ENCODE results near the gene DDT. TPM values are rescaled to one million over a fixed set of nuclear protein-coding genes. Genes with fewer than 3 reads are reported as not detected.
"Not testable (repeated sequence)": the region's sequence is repeated elsewhere in the genome, so short reads cannot be mapped to it uniquely, and the experiment has no call there.

Gene DDT
- total RNA-seq, 2 experiments from 2014 or later = 103 to 108 TPM

- H3K36me3 Mint-ChIP-seq = no peaks in the 10 kb centered on the region
- no peak for DNase-seq
- no peak overlapping the region for H3K27ac Mint-ChIP-seq
- no peak overlapping the region for H3K4me3 Mint-ChIP-seq
- no peaks in the 10 kb centered on the region for H3K9me3 Mint-ChIP-seq
- no peaks in the 10 kb centered on the region for H3K4me1 Mint-ChIP-seq
- no peaks in the 10 kb centered on the region for H3K27me3 Mint-ChIP-seq
Observed at GRCh38 chr22:24002272-24002671, 28.0 kb upstream of the DDT start.

- H3K27ac Mint-ChIP-seq = no peak overlapping the region
- H3K9me3 Mint-ChIP-seq = no peaks in the 10 kb centered on the region
- no peak overlapping the region for H3K4me3 Mint-ChIP-seq
- no peak for DNase-seq
- no peaks in the 10 kb centered on the region for H3K4me1 Mint-ChIP-seq
- no peaks in the 10 kb centered on the region for H3K36me3 Mint-ChIP-seq
- H3K27me3 Mint-ChIP-seq = no peaks in the 10 kb centered on the region
Observed at GRCh38 chr22:24001314-24001713, 27.1 kb upstream of the DDT start.

- not testable (repeated sequence) for H3K4me3 Mint-ChIP-seq, H3K27ac Mint-ChIP-seq, H3K4me1 Mint-ChIP-seq, H3K9me3 Mint-ChIP-seq, H3K27me3 Mint-ChIP-seq, H3K36me3 Mint-ChIP-seq, DNase-seq
Observed at GRCh38 chr22:23999779-24000178, 25.5 kb upstream of the DDT start.

DNA sequence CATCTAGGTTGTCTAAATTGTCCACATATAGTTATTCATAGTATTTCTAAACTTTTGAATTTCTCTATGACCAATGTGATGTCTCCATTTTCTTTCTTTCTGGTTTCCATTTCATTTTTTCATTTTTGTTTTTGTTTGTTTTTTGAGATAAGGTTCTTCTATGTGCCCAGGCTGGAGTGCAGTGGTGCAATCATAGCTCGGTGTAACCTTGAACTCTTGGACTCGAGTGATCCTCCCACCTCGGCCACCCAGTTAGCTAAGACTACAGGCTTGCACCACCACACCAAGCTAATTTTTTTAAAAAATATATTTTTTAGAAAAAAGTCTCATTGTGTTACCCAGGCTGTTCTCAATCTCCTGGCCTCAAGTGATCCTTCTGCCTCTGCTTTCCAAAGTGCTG, 22.9 kb upstream of the DDT start:
- no peak overlapping the region for H3K27ac Mint-ChIP-seq
- DNase-seq = no peak

DNA sequence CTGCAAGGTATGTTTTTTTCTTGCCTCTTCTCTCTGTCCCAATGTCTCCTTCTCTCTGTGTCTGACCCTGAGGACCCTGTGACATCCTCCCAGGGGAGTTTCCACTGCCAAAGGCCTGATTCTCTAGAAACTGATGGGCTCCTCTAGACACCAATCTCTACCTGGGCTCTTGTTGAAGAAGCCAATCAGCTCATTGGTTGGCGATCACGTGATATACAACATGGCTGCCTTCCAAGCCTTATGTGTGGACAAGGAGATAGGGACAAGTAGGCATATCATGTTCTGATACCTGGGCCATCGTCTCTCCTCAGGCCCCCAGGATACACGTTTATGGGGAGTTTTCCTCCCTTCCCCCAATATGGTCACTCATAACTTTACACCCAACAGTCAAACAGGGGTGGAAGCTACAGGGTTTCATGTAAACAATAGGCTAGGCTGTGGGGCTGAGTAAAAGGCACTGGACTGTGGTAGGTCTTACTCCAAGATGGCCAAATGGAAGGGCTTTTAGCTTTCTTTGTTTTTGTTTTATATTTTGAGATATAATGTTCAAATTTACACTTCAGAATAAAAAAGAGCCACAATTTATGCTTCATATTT, 19.4 kb upstream of the DDT start:
- not testable (repeated sequence) for H3K36me3 Mint-ChIP-seq, H3K4me3 Mint-ChIP-seq, H3K27ac Mint-ChIP-seq, H3K9me3 Mint-ChIP-seq, DNase-seq, H3K4me1 Mint-ChIP-seq, H3K27me3 Mint-ChIP-seq

More for the DNA sequence above, 22.9 kb upstream of the DDT start:
- Mint-ChIP-seq H3K4me1 (no peaks in the 10 kb centered on the region), H3K9me3 (no peaks in the 10 kb centered on the region), H3K4me3 (no peak overlapping the region), H3K36me3 (no peaks in the 10 kb centered on the region), H3K27me3 (no peaks in the 10 kb centered on the region)

DNA sequence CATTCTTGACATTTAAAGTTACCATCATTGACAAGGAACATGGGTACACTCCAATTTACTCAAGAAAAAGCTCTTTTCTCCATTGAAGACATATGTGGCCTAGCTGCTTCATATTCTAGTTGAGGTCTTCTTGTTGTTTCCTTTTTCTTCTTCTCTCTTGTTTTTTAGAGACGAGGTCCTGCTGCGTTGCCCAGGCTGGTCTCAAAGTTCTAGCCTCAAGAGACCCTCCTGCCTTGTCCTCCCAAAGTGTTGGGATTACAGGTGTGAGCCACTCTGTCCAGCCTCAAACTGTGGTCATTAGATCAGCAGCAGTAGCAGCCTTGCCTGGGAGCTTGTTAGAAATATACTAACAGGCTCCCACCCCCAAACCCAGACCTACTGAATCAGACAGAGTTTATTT, 18.8 kb upstream of the DDT start:
- H3K27ac Mint-ChIP-seq, H3K4me1 Mint-ChIP-seq, H3K36me3 Mint-ChIP-seq, H3K4me3 Mint-ChIP-seq, DNase-seq, H3K27me3 Mint-ChIP-seq, H3K9me3 Mint-ChIP-seq: not testable (repeated sequence)

DNA sequence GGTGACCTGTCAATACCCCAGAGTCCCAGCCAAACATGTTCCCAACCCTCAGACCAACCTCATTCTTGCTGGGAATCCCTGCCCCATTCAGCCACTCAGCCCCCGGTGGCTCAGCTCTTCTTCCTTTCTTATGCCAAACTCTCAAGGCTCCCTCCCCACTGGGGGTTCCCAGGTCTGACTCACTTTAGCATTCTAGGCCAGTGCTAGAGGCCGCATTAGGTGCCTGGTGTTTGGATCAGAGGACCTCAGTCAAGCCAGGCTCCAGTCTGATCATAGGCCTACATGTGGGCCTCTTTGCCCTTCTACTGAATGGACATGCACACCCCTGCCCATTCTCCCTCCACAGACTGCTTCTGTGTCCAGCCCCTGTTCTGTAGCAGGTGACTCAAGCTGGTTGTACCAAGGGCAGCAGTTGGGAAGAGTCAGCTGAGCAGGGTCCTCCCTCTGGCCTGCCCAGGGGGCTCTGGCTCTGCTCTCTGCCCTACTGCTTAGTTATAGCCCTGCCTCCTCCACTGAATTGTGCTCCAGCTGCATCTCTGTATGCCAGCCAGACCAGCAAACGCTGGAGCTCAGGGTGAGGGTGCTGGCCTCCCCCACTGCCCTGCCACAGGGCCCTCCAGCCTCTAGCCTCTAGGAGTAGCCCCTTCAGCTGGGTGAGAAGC, 15.5 kb upstream of the DDT start:
- not testable (repeated sequence) for H3K27me3 Mint-ChIP-seq, H3K4me3 Mint-ChIP-seq, DNase-seq, H3K4me1 Mint-ChIP-seq, H3K36me3 Mint-ChIP-seq, H3K9me3 Mint-ChIP-seq, H3K27ac Mint-ChIP-seq

GRCh38 chr22:23986538-23987178, 12.4 kb upstream of the DDT start:
- H3K4me3 Mint-ChIP-seq, H3K4me1 Mint-ChIP-seq, DNase-seq, H3K9me3 Mint-ChIP-seq, H3K36me3 Mint-ChIP-seq, H3K27ac Mint-ChIP-seq, H3K27me3 Mint-ChIP-seq: not testable (repeated sequence)

- not testable (repeated sequence) for H3K36me3 Mint-ChIP-seq, H3K27me3 Mint-ChIP-seq, H3K27ac Mint-ChIP-seq, H3K9me3 Mint-ChIP-seq, H3K4me1 Mint-ChIP-seq, DNase-seq, H3K4me3 Mint-ChIP-seq
Observed at GRCh38 chr22:23986089-23986488, 11.8 kb upstream of the DDT start.

- H3K27me3 Mint-ChIP-seq = no peaks in the 10 kb centered on the region
- no peaks in the 10 kb centered on the region for H3K4me1 Mint-ChIP-seq
- H3K27ac Mint-ChIP-seq = no peak overlapping the region
- no peak overlapping the region for H3K4me3 Mint-ChIP-seq
- no peaks in the 10 kb centered on the region for H3K9me3 Mint-ChIP-seq
- DNase-seq = no peak
- H3K36me3 Mint-ChIP-seq = no peaks in the 10 kb centered on the region
Observed at GRCh38 chr22:23984430-23984829, 10.2 kb upstream of the DDT start.

GRCh38 chr22:23980567-23980966, 6.3 kb upstream of the DDT start:
- H3K27me3 Mint-ChIP-seq, H3K4me3 Mint-ChIP-seq, H3K9me3 Mint-ChIP-seq, DNase-seq, H3K36me3 Mint-ChIP-seq, H3K4me1 Mint-ChIP-seq, H3K27ac Mint-ChIP-seq: not testable (repeated sequence)

- H3K27ac Mint-ChIP-seq, H3K4me1 Mint-ChIP-seq, H3K9me3 Mint-ChIP-seq, H3K4me3 Mint-ChIP-seq, H3K36me3 Mint-ChIP-seq, DNase-seq, H3K27me3 Mint-ChIP-seq: not testable (repeated sequence)
Observed at GRCh38 chr22:23979557-23980240, 5.5 kb upstream of the DDT start, which contains the start of gene GSTT2. TSS of gene GSTT2 (plus strand) at chr22:23980134.

DNA sequence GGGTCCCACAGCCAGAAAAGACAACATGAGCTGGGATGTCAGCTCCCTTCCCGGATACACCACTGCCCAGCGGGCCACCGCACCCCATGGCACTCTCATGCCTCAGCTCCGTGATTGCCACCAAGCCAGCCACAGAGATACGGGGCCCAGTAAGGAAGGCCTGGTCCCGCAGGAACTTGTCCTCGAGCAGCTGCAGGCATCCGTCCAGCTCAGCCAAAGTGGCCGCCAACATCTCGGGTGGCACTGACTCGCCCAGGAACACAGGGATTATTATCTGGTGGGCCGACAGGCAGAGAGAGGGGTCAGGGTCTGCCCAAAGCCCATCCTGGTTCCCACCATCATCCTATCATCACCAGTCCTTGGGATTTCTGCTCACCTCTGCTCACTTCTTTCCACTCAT, 3.1 kb upstream of the DDT start:
- H3K27ac Mint-ChIP-seq, DNase-seq, H3K4me1 Mint-ChIP-seq, H3K9me3 Mint-ChIP-seq, H3K36me3 Mint-ChIP-seq, H3K27me3 Mint-ChIP-seq, H3K4me3 Mint-ChIP-seq: not testable (repeated sequence)

GRCh38 chr22:23974836-23975352, 653 bp upstream of the DDT start:
- not testable (repeated sequence) for DNase-seq

GRCh38 chr22:23971927-23972326, 2.3 kb downstream of the DDT start:
- DNase-seq, H3K27me3 Mint-ChIP-seq, H3K4me3 Mint-ChIP-seq, H3K9me3 Mint-ChIP-seq, H3K27ac Mint-ChIP-seq, H3K4me1 Mint-ChIP-seq: not testable (repeated sequence)
- H3K36me3 Mint-ChIP-seq = peaks cover 12% of the 10 kb centered on the region

More at GRCh38 chr22:23974836-23975352, 653 bp upstream of the DDT start:
- not testable (repeated sequence) for H3K4me1 Mint-ChIP-seq, H3K4me3 Mint-ChIP-seq, H3K27me3 Mint-ChIP-seq, H3K9me3 Mint-ChIP-seq, H3K36me3 Mint-ChIP-seq, H3K27ac Mint-ChIP-seq

Measured in activated naive CD8-positive, alpha-beta T cell treated with anti-CD3 and anti-CD28 coated beads for 36 hours (primary cell).